ENCODE data around the gene PLXNB1.
"Not testable (repeated sequence)": the region's sequence is repeated elsewhere in the genome, so short reads cannot be mapped to it uniquely, and the experiment has no call there.

Gene PLXNB1

GRCh38 chr3:48405971-48406370 is 23.9 kb downstream of the PLXNB1 start:
- DNase-seq (ENCODE audit: low spot score): no peak

GRCh38 chr3:48405343-48405881 is 24.5 kb downstream of the PLXNB1 start:
- DNase-seq (ENCODE audit: low spot score): peak; percentile 5

GRCh38 chr3:48404440-48405342 is 25.2 kb downstream of the PLXNB1 start:
- DNase-seq (ENCODE audit: low spot score): peak; percentile 6

- DNase-seq (ENCODE audit: low spot score): no peak
These were observed 26.1 kb downstream of the PLXNB1 start for GRCh38 chr3:48403533-48404439.

- no peak for DNase-seq (ENCODE audit: low spot score)
These were observed 27.0 kb downstream of the PLXNB1 start for GRCh38 chr3:48402907-48403306.

GRCh38 chr3:48402281-48402732 is 27.6 kb downstream of the PLXNB1 start:
- DNase-seq (ENCODE audit: low spot score): peak; percentile 30

- DNase-seq (ENCODE audit: low spot score): not testable (repeated sequence)
These were observed 28.4 kb downstream of the PLXNB1 start for GRCh38 chr3:48401434-48401901.

GRCh38 chr3:48400824-48401433 is 29.0 kb downstream of the PLXNB1 start:
- peak; percentile 87 for DNase-seq (ENCODE audit: low spot score)

- peak; percentile 2 for DNase-seq (ENCODE audit: low spot score)
These were observed 30.3 kb downstream of the PLXNB1 start for GRCh38 chr3:48399387-48400172.

GRCh38 chr3:48398701-48399386 is 31.0 kb downstream of the PLXNB1 start:
- DNase-seq (ENCODE audit: low spot score): no peak

GRCh38 chr3:48397767-48398681 is 31.9 kb downstream of the PLXNB1 start:
- no peak for DNase-seq (ENCODE audit: low spot score)

GRCh38 chr3:48395714-48396113 is 34.2 kb downstream of the PLXNB1 start:
- no peak for DNase-seq (ENCODE audit: low spot score)

- DNase-seq (ENCODE audit: low spot score): no peak
These were observed 35.5 kb downstream of the PLXNB1 start for GRCh38 chr3:48394391-48394790.

GRCh38 chr3:48388966-48389365 is 40.9 kb downstream of the PLXNB1 start:
- DNase-seq (ENCODE audit: low spot score): no peak

GRCh38 chr3:48387634-48388033 is 42.3 kb downstream of the PLXNB1 start:
- DNase-seq (ENCODE audit: low spot score): no peak

GRCh38 chr3:48372862-48373435 is 56.9 kb downstream of the PLXNB1 start:
- DNase-seq (ENCODE audit: low spot score): no peak

- DNase-seq (ENCODE audit: low spot score): no peak
These were observed 57.5 kb downstream of the PLXNB1 start for GRCh38 chr3:48372377-48372770.

GRCh38 chr3:48371651-48372376 is 58.1 kb downstream of the PLXNB1 start, which contains the start of gene FBXW12:
Gene FBXW12, plus strand, starts transcription at chr3:48372219. Its CDS starts 549 bp downstream, at chr3:48372768.
- no peak for DNase-seq (ENCODE audit: low spot score)

All from Ammon's horn (tissue), 1 donor.